ENCODE data around the gene ART5.

DNA sequence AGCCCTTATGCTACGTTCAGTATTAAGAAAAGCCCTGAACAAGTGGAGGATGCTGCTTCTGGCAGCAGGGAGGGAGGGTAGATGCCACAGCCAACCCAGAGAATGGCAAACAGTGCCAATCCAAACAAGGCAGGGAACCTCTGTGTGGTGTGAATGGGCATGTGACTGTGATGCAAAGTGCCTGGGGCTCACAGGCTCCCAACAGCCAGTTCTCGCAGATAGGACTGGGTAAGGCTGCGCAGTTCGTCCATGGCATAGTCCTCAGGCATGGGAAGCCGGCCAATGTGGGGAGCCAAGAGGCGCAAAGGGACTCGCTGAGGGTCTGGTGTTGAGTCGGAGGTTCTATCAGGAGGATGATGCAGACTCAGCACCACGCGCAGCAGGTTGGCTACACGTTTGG lies 34.2 kb upstream of the ART5 start:
- TF ChIP-seq, protein P1, sequence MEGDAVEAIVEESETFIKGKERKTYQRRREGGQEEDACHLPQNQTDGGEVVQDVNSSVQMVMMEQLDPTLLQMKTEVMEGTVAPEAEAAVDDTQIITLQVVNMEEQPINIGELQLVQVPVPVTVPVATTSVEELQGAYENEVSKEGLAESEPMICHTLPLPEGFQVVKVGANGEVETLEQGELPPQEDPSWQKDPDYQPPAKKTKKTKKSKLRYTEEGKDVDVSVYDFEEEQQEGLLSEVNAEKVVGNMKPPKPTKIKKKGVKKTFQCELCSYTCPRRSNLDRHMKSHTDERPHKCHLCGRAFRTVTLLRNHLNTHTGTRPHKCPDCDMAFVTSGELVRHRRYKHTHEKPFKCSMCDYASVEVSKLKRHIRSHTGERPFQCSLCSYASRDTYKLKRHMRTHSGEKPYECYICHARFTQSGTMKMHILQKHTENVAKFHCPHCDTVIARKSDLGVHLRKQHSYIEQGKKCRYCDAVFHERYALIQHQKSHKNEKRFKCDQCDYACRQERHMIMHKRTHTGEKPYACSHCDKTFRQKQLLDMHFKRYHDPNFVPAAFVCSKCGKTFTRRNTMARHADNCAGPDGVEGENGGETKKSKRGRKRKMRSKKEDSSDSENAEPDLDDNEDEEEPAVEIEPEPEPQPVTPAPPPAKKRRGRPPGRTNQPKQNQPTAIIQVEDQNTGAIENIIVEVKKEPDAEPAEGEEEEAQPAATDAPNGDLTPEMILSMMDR (IDR thresholded peaks at IDR 0.05), result no peak
- no peak for TF ChIP-seq POLR2A (IDR thresholded peaks at IDR 0.05)
- no peak for TF ChIP-seq POLR2AphosphoS5 (IDR thresholded peaks at IDR 0.05; ENCODE audit: insufficient read depth in 1 of 2, low read depth in 1 of 2)

Data from vagina (tissue), 2 donors.